A549 (cell line): Measurements from ENCODE around the gene KIZ.

ENCODE experiments used
- CHD2 ChIP-seq: fragments of 150-350 bp; IDR thresholded peaks from 2 replicates; pipeline ENCODE4 v1.6.1; 2014; ENCODE audit warnings: low read length; ENCODE audit not compliant: partially characterized antibody
- EHMT2 ChIP-seq: fragments of 200-600 bp; sonication (generic); IDR thresholded peaks from 2 replicates; pipeline ENCODE4 v1.6.1; 2016; ENCODE audit warnings: antibody characterized with exemption, low read depth, mild to moderate bottlenecking, moderate library complexity
- EP300 ChIP-seq, 2 experiments: fragments of >200 bp; sonication (Bioruptor Twin); formaldehyde crosslinking; IDR thresholded peaks; 2 replicates in 1 of 2; 3 replicates in 1 of 2; pipeline ENCODE4 v1.6.1; 2016 to 2017
- ESRRA ChIP-seq: fragments of 150-350 bp; IDR thresholded peaks from 2 replicates; pipeline ENCODE4 v1.6.1; 2014; ENCODE audit warnings: mild to moderate bottlenecking, low read length, borderline replicate concordance
- JUN ChIP-seq, 2 experiments: fragments of >200 bp; sonication (Bioruptor Twin); formaldehyde crosslinking; IDR thresholded peaks; 2 replicates in 1 of 2; 3 replicates in 1 of 2; pipeline ENCODE4 v1.6.1; 2016 to 2017
- RARB ChIP-seq: fragments of 250-450 bp; sonication (Bioruptor Pico); IDR thresholded peaks from 2 replicates; pipeline ENCODE4 v1.8.0; 2021; ENCODE audit warnings: mild to moderate bottlenecking, moderate library complexity
- TF ChIP-seq, protein P1 (sequence below): fragments of >200 bp; sonication (Bioruptor Twin); formaldehyde crosslinking; IDR thresholded peaks from 3 replicates; pipeline ENCODE4 v1.5.1; 2016

GRCh38 chr20:21189761-21190523 lies 64.1 kb downstream of the KIZ start:
- TF ChIP-seq JUN (IDR thresholded peaks at IDR 0.05) (no peak), EP300 (IDR thresholded peaks at IDR 0.05) (no peak), RARB (CRISPR knock-in tag) (no peak), EHMT2 (no peak), ESRRA (no peak), CHD2 (no peak)
- TF ChIP-seq, protein P1, sequence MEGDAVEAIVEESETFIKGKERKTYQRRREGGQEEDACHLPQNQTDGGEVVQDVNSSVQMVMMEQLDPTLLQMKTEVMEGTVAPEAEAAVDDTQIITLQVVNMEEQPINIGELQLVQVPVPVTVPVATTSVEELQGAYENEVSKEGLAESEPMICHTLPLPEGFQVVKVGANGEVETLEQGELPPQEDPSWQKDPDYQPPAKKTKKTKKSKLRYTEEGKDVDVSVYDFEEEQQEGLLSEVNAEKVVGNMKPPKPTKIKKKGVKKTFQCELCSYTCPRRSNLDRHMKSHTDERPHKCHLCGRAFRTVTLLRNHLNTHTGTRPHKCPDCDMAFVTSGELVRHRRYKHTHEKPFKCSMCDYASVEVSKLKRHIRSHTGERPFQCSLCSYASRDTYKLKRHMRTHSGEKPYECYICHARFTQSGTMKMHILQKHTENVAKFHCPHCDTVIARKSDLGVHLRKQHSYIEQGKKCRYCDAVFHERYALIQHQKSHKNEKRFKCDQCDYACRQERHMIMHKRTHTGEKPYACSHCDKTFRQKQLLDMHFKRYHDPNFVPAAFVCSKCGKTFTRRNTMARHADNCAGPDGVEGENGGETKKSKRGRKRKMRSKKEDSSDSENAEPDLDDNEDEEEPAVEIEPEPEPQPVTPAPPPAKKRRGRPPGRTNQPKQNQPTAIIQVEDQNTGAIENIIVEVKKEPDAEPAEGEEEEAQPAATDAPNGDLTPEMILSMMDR = no peak
